DOHH2 (cell line): ENCODE measurements around the gene NT5DC1.

ENCODE experiments used
- H3F3A ChIP-seq: fragments of 200-600 bp; sonication (generic), shearing (Covaris generic); 2 replicates; pipeline ENCODE4 v1.6.0; 2016; ENCODE audit warnings: antibody characterized with exemption, mild to moderate bottlenecking; ENCODE audit not compliant: control insufficient read depth, insufficient read depth
- H3K27ac ChIP-seq: fragments of 200-600 bp; sonication (generic); 2 replicates; pipeline ENCODE4 v1.5.1; 2014; ENCODE audit warnings: low read depth, mild to moderate bottlenecking, low read length, moderate library complexity
- H3K27me3 ChIP-seq: fragments of 200-600 bp; sonication (generic); 2 replicates; pipeline ENCODE4 v1.6.1; 2014; ENCODE audit warnings: mild to moderate bottlenecking, low read length, mixed read lengths; ENCODE audit not compliant: control insufficient read depth
- H3K36me3 ChIP-seq: fragments of 200-600 bp; sonication (generic); 2 replicates; pipeline ENCODE4 v1.6.1; 2014; ENCODE audit warnings: mild to moderate bottlenecking, low read length, moderate library complexity, mixed read lengths; ENCODE audit not compliant: control insufficient read depth
- H3K4me1 ChIP-seq: fragments of 200-600 bp; sonication (generic); 2 replicates; pipeline ENCODE4 v1.6.1; 2014; ENCODE audit warnings: mild to moderate bottlenecking, low read length, mixed read lengths; ENCODE audit not compliant: control insufficient read depth
- H3K4me2 ChIP-seq: fragments of 200-600 bp; sonication (generic); 2 replicates; pipeline ENCODE4 v1.6.0; 2014; ENCODE audit warnings: mild to moderate bottlenecking, low read length, moderate library complexity
- H3K4me3 ChIP-seq: fragments of 200-600 bp; sonication (generic); 2 replicates; pipeline ENCODE4 v1.5.1; 2014; ENCODE audit warnings: mild to moderate bottlenecking, low read length, mixed read lengths
- H3K79me2 ChIP-seq: fragments of 200-600 bp; sonication (generic); 2 replicates; pipeline ENCODE4 v1.6.1; 2014; ENCODE audit warnings: mild to moderate bottlenecking, low read length, mixed read lengths; ENCODE audit not compliant: control insufficient read depth
- H3K9me2 ChIP-seq: fragments of 200-600 bp; sonication (generic); replicated peaks from 2 replicates; pipeline ENCODE4 v1.6.1; 2014; ENCODE audit warnings: mild to moderate bottlenecking, low read length, mixed read lengths; ENCODE audit not compliant: control insufficient read depth
- H3K9me3 ChIP-seq: fragments of 200-600 bp; sonication (generic); 2 replicates; pipeline ENCODE4 v1.6.1; 2014; ENCODE audit warnings: antibody characterized with exemption, low read length, mixed read lengths; ENCODE audit not compliant: control insufficient read depth, insufficient read depth
- H4K20me1 ChIP-seq: fragments of 200-600 bp; sonication (generic); 2 replicates; pipeline ENCODE4 v1.6.0; 2014; ENCODE audit warnings: low read depth, mild to moderate bottlenecking, antibody characterized with exemption, low read length, moderate library complexity; ENCODE audit not compliant: control insufficient read depth, insufficient read depth
- CTCF ChIP-seq: fragments of 200-600 bp; sonication (generic); IDR thresholded peaks from one replicate; pipeline ENCODE4 v1.5.1; 2014; ENCODE audit warnings: antibody characterized with exemption, mild to moderate bottlenecking, low read depth, low read length; ENCODE audit not compliant: poor library complexity, severe bottlenecking
- EZH2phosphoT487 ChIP-seq: fragments of 200-600 bp; sonication (generic); IDR thresholded peaks from 2 replicates; pipeline ENCODE4 v1.6.1; 2017; ENCODE audit warnings: borderline replicate concordance, mild to moderate bottlenecking, antibody characterized with exemption, low read length, moderate library complexity, mixed read lengths

NT5DC1 gene

GRCh38 chr6:116210316-116210715 lies 109.7 kb downstream of the NT5DC1 start:
- Histone ChIP-seq H3K27ac (no peak overlapping the region), H4K20me1 (no peaks in the 10 kb centered on the region), H3K9me2 (no peaks in the 10 kb centered on the region), H3K4me2 (no peak overlapping the region), H3K27me3 (no peaks in the 10 kb centered on the region), H3K79me2 (no peaks in the 10 kb centered on the region), H3K4me3 (no peak overlapping the region), H3F3A (no peaks in the 10 kb centered on the region), H3K9me3 (no peaks in the 10 kb centered on the region), H3K4me1 (no peaks in the 10 kb centered on the region), H3K36me3 (no peaks in the 10 kb centered on the region)
- no peak for TF ChIP-seq CTCF
- no peak for TF ChIP-seq EZH2phosphoT487

GRCh38 chr6:116210750-116211425 lies 110.2 kb downstream of the NT5DC1 start:
- H3K36me3 ChIP-seq = no peaks in the 10 kb centered on the region
- no peaks in the 10 kb centered on the region for H3K4me1 ChIP-seq
- H3K4me2 ChIP-seq = no peak overlapping the region
- H3K27ac ChIP-seq = no peak overlapping the region
- H3K4me3 ChIP-seq = no peak overlapping the region
- H3K79me2 ChIP-seq = no peaks in the 10 kb centered on the region
- TF ChIP-seq CTCF = no peak
- TF ChIP-seq EZH2phosphoT487 = no peak
- H3K9me2 ChIP-seq = no peaks in the 10 kb centered on the region
- H3K27me3 ChIP-seq = no peaks in the 10 kb centered on the region
- no peaks in the 10 kb centered on the region for H4K20me1 ChIP-seq
- H3F3A ChIP-seq = no peaks in the 10 kb centered on the region
- no peaks in the 10 kb centered on the region for H3K9me3 ChIP-seq

GRCh38 chr6:116214681-116215080 lies 114.0 kb downstream of the NT5DC1 start:
- no peaks in the 10 kb centered on the region for H3K9me3 ChIP-seq
- no peaks in the 10 kb centered on the region for H3K79me2 ChIP-seq
- no peaks in the 10 kb centered on the region for H3K4me1 ChIP-seq
- H4K20me1 ChIP-seq = no peaks in the 10 kb centered on the region
- H3K4me2 ChIP-seq = no peak overlapping the region
- TF ChIP-seq CTCF = no peak
- no peak overlapping the region for H3K4me3 ChIP-seq
- no peaks in the 10 kb centered on the region for H3K27me3 ChIP-seq
- H3F3A ChIP-seq = no peaks in the 10 kb centered on the region; the same call in 1 of the 2 replicates
- no peak overlapping the region for H3K27ac ChIP-seq
- no peaks in the 10 kb centered on the region for H3K9me2 ChIP-seq
- no peaks in the 10 kb centered on the region for H3K36me3 ChIP-seq
